OCI-LY1 (cell line): ENCODE results near the gene CNGA2.

Source experiments
- H2AFZ ChIP-seq: fragments of 200-600 bp; sonication (generic), shearing (Covaris generic); 2 replicates; pipeline ENCODE4 v1.6.0; 2014; ENCODE audit warnings: antibody characterized with exemption, mild to moderate bottlenecking, low read length
- H3F3A ChIP-seq: fragments of 200-600 bp; sonication (generic), shearing (Covaris generic); 2 replicates; pipeline ENCODE4 v1.6.0; 2014; ENCODE audit warnings: mild to moderate bottlenecking, antibody characterized with exemption, low read length, moderate library complexity; ENCODE audit not compliant: insufficient read depth
- H3K27ac ChIP-seq: fragments of 200-600 bp; sonication (generic); 2 replicates; pipeline ENCODE4 v1.5.1; 2014; ENCODE audit warnings: low read length, mixed run types, mild to moderate bottlenecking, low read depth; ENCODE audit not compliant: poor library complexity, severe bottlenecking
- H3K27me3 ChIP-seq: fragments of 200-600 bp; sonication (generic); 2 replicates; pipeline ENCODE4 v1.6.0; 2014; ENCODE audit warnings: antibody characterized with exemption, mild to moderate bottlenecking, low read length, moderate library complexity; ENCODE audit not compliant: insufficient read depth
- H3K36me3 ChIP-seq: fragments of 200-600 bp; sonication (generic); 2 replicates; pipeline ENCODE4 v1.6.1; 2014; ENCODE audit warnings: mild to moderate bottlenecking, antibody characterized with exemption, low read length, moderate library complexity, mixed read lengths; ENCODE audit not compliant: insufficient read depth
- H3K4me1 ChIP-seq: fragments of 200-600 bp; sonication (generic); 2 replicates; pipeline ENCODE4 v1.5.1; 2014; ENCODE audit warnings: mild to moderate bottlenecking, low read length, moderate library complexity; ENCODE audit not compliant: insufficient read depth, severe bottlenecking
- H3K4me2 ChIP-seq: fragments of 200-600 bp; sonication (generic), shearing (Covaris generic); 2 replicates; pipeline ENCODE4 v1.6.1; 2014; ENCODE audit warnings: low read length
- H3K4me3 ChIP-seq: fragments of 200-600 bp; sonication (generic); 2 replicates; pipeline ENCODE4 v1.5.1; 2014; ENCODE audit warnings: low read length, low read depth, mild to moderate bottlenecking, mixed read lengths; ENCODE audit not compliant: poor library complexity, severe bottlenecking
- H3K79me2 ChIP-seq: fragments of 200-600 bp; shearing (Covaris generic); 2 replicates; pipeline ENCODE4 v1.6.1; 2016; ENCODE audit warnings: mixed run types, low read length, mixed read lengths; ENCODE audit not compliant: insufficient read depth
- H3K9ac ChIP-seq: fragments of 200-600 bp; sonication (generic), shearing (Covaris generic); 2 replicates; pipeline ENCODE4 v1.6.1; 2014; ENCODE audit warnings: mild to moderate bottlenecking, low read length, mixed read lengths
- H3K9me2 ChIP-seq: fragments of 200-600 bp; sonication (generic), shearing (Covaris generic); 2 replicates; pipeline ENCODE4 v1.6.1; 2014; ENCODE audit warnings: low read depth, mild to moderate bottlenecking, low read length, mixed read lengths
- H3K9me3 ChIP-seq: fragments of 200-600 bp; shearing (Covaris generic); 2 replicates; pipeline ENCODE4 v1.6.1; 2014; ENCODE audit warnings: low read length, mixed read lengths
- H4K20me1 ChIP-seq: fragments of 200-600 bp; sonication (generic), shearing (Covaris generic); 2 replicates; pipeline ENCODE4 v1.6.0; 2016; ENCODE audit warnings: mild to moderate bottlenecking, low read length; ENCODE audit not compliant: insufficient read depth
- EZH2 ChIP-seq: fragments of 200-600 bp; sonication (generic), shearing (Covaris generic); IDR thresholded peaks from 2 replicates; pipeline ENCODE4 v1.8.0; 2017; ENCODE audit warnings: borderline replicate concordance, mixed run types, mild to moderate bottlenecking, antibody characterized with exemption, low read length, moderate library complexity, mixed read lengths
- TF ChIP-seq, protein P1 (sequence below): fragments of 200-600 bp; sonication (generic), shearing (Covaris generic); IDR thresholded peaks from 2 replicates; pipeline ENCODE4 v1.5.1; 2017; ENCODE audit warnings: mild to moderate bottlenecking, antibody characterized with exemption, low read length, moderate library complexity, mixed read lengths

Gene CNGA2

DNA sequence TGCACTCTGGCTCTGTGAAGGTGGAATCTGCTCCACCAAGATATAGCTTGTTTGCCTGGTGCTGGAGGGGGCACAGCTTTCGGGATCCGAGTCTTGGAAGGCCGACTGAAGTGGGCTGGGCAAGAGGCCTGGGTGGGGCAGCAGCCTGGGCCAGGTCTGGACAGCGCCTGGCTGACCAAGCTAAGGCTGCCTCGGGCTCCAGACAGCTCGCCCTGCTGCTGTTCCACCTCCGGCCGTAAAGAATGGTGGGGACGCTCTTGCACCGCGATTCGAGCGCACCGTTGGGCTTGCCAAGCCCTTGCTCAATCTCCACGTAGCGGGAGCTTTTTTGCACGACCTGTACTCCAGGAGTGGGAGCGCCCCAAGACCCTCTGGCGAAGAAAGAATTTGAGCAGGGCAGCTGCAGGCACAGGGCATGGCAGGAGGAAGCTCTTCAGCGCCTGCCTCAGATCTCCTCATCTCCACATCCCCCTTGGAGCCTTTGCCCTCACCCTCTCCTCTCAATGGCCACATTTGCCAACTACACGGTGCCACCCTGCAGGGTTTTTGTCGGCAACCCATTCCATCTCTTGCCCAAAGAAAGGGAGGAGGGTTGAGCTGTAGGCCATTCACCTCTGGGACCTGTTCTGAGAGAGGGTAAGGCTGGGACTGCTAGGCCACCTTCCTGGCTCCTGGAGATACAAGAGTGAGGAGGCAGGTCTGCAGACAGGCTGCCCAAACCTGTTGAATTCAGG, 18.9 kb downstream of the CNGA2 start:
- Histone ChIP-seq H3K36me3 (no peaks in the 10 kb centered on the region), H3K9me3 (no peaks in the 10 kb centered on the region), H3K4me1 (no peaks in the 10 kb centered on the region), H3K4me2 (no peak overlapping the region), H3K4me3 (no peak overlapping the region), H3K9ac (no peak overlapping the region), H3K79me2 (no peaks in the 10 kb centered on the region), H3K9me2 (no peaks in the 10 kb centered on the region), H3F3A (no peaks in the 10 kb centered on the region), H2AFZ (no peak overlapping the region), H3K27ac (no peak overlapping the region), H3K27me3 (no peaks in the 10 kb centered on the region), H4K20me1 (no peaks in the 10 kb centered on the region)
- TF ChIP-seq, protein P1, sequence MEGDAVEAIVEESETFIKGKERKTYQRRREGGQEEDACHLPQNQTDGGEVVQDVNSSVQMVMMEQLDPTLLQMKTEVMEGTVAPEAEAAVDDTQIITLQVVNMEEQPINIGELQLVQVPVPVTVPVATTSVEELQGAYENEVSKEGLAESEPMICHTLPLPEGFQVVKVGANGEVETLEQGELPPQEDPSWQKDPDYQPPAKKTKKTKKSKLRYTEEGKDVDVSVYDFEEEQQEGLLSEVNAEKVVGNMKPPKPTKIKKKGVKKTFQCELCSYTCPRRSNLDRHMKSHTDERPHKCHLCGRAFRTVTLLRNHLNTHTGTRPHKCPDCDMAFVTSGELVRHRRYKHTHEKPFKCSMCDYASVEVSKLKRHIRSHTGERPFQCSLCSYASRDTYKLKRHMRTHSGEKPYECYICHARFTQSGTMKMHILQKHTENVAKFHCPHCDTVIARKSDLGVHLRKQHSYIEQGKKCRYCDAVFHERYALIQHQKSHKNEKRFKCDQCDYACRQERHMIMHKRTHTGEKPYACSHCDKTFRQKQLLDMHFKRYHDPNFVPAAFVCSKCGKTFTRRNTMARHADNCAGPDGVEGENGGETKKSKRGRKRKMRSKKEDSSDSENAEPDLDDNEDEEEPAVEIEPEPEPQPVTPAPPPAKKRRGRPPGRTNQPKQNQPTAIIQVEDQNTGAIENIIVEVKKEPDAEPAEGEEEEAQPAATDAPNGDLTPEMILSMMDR = peak; percentile 57
- TF ChIP-seq EZH2 = no peak

DNA sequence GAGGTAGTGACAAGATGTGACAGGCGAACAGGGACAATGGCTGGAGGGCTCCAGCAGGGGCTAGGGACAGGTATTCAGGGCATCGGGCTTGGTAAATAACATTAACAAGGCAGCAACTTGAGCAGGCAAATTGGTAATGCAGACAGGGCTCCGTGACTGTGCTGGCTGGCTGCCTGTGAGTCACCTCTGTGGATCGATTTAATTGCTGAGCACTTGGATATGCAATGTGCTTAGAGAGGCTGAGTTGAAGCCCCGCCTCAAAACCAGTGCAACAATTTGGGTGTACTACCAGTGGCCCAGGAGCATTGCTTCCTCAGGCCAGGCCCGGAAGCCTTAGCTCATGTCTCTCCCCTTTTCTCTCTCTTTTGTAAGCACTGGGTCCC, 19.5 kb downstream of the CNGA2 start:
- Histone ChIP-seq H3K36me3 (no peaks in the 10 kb centered on the region), H3K27ac (no peak overlapping the region), H3K27me3 (no peaks in the 10 kb centered on the region), H3K79me2 (no peaks in the 10 kb centered on the region), H3K9ac (no peak overlapping the region), H3K9me3 (no peaks in the 10 kb centered on the region), H3K4me2 (no peak overlapping the region), H4K20me1 (no peaks in the 10 kb centered on the region), H3K9me2 (no peaks in the 10 kb centered on the region), H2AFZ (no peak overlapping the region), H3K4me3 (no peak overlapping the region), H3K4me1 (no peaks in the 10 kb centered on the region), H3F3A (no peaks in the 10 kb centered on the region)
- TF ChIP-seq, protein P1 = no peak
- no peak for TF ChIP-seq EZH2

DNA sequence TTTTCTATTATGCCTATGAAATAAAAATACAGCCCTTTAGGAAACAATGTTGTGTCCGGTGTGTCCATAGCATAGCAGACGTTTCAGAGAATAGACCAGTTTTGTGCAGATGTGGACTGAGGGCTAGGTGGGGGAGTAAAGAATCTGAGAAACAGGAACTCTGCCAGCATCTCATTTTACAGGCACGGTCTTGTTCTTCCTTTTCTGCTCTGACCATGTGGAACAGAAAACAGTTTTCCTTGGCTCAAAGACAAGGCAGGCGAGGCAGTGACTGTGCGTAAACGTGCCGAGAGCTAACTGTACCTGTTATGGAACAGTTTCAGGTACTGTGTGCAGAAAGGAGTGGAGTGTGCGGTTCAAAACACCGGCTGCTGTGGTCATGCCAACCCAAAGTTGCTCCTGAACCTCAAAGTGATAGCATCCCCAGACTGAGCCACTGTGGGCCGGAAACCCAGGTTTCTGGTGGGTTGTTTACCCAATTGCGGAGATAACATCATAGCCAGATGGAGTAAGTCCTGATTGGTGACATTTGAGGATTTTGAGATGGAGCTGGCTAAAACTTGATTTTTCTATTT, 20.2 kb downstream of the CNGA2 start:
- Histone ChIP-seq H4K20me1 (no peaks in the 10 kb centered on the region), H3K4me3 (no peak overlapping the region), H2AFZ (no peak overlapping the region), H3K36me3 (no peaks in the 10 kb centered on the region), H3K9me3 (no peaks in the 10 kb centered on the region), H3K4me1 (no peaks in the 10 kb centered on the region), H3K9me2 (no peaks in the 10 kb centered on the region), H3K9ac (no peak overlapping the region), H3K79me2 (no peaks in the 10 kb centered on the region), H3K27ac (no peak overlapping the region), H3F3A (no peaks in the 10 kb centered on the region), H3K4me2 (no peak overlapping the region), H3K27me3 (no peaks in the 10 kb centered on the region)
- TF ChIP-seq, protein P1 = no peak
- no peak for TF ChIP-seq EZH2
